AG09309 (cell line): Measurements from ENCODE around the gene ANKEF1.
"Not testable (repeated sequence)": the region's sequence is repeated elsewhere in the genome, so short reads cannot be mapped to it uniquely, and the experiment has no call there.

ENCODE experiments used
- DNase-seq: peaks from one replicate; pipeline ENCODE4 v3.0.0-alpha.2; 2010; ENCODE audit warnings: low read depth
- H3K4me3 ChIP-seq: 2 replicates; pipeline ENCODE4 v1.5.1; 2011; ENCODE audit warnings: mild to moderate bottlenecking, low read depth, low read length, moderate library complexity; ENCODE audit not compliant: control insufficient read depth
- TF ChIP-seq, protein P1 (sequence below): IDR thresholded peaks from 2 replicates; pipeline ENCODE4 v1.5.1; 2011; ENCODE audit warnings: mild to moderate bottlenecking, low read depth, low read length, inconsistent platforms; ENCODE audit not compliant: insufficient read depth, control insufficient read depth; ENCODE audit errors: missing control alignments

The ANKEF1 gene

DNA sequence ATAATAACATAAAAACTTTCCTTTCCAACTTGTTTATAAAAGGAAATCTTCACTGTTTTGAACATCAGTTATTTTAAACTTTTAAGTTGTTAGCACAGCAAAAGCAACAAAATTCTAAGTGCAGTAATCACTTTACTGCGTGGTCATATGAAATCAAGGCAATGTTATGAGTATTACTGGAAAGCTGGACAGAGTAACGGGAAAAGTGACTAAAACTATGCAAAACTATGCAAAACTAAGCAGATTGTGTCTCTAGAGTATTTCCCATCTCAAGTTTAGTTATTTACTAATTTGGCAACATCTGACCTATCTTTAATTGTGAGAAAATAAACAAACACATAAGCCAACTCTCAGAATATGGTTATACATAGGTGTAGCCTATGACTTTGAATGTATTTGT, 10.9 kb upstream of the ANKEF1 start:
- DNase-seq, result no peak
- no peak overlapping the region for H3K4me3 ChIP-seq
- TF ChIP-seq, protein P1, sequence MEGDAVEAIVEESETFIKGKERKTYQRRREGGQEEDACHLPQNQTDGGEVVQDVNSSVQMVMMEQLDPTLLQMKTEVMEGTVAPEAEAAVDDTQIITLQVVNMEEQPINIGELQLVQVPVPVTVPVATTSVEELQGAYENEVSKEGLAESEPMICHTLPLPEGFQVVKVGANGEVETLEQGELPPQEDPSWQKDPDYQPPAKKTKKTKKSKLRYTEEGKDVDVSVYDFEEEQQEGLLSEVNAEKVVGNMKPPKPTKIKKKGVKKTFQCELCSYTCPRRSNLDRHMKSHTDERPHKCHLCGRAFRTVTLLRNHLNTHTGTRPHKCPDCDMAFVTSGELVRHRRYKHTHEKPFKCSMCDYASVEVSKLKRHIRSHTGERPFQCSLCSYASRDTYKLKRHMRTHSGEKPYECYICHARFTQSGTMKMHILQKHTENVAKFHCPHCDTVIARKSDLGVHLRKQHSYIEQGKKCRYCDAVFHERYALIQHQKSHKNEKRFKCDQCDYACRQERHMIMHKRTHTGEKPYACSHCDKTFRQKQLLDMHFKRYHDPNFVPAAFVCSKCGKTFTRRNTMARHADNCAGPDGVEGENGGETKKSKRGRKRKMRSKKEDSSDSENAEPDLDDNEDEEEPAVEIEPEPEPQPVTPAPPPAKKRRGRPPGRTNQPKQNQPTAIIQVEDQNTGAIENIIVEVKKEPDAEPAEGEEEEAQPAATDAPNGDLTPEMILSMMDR, result no peak

DNA sequence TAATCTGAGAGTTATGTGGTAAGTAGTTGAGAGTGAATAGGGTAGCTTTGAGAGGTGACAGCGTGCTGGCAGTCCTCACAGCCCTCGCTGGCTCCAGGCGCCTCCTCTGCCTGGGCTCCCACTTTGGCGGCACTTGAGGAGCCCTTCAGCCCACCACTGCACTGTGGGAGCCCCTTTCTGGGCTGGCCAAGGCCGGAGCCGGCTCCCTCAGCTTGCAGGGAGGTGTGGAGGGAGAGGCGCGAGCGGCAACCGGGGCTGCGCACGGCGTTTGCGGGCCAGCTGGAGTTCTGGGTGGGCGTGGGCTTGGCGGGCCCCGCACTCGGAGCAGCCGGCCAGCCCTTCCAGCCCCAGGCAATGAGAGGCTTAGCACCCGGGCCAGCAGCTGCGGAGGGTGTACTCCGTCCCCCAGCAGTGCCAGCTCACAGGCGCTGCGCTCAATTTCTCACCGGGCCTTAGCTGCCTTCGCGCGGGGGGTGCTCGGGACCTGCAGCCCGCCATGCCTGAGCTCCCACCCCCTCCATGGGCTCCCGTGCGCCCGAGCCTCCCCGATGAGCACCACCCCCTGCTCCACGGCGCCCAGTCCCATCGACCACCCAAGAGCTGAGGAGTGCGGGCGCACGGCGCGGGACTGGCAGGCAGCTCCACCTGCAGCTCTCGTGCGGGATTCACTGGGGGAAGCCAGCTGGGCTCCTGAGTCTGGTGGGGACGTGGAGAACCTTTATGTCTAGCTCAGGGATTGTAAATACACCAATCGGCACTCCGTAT, 3.2 kb upstream of the ANKEF1 start:
- DNase-seq, H3K4me3 ChIP-seq: not testable (repeated sequence)

DNA sequence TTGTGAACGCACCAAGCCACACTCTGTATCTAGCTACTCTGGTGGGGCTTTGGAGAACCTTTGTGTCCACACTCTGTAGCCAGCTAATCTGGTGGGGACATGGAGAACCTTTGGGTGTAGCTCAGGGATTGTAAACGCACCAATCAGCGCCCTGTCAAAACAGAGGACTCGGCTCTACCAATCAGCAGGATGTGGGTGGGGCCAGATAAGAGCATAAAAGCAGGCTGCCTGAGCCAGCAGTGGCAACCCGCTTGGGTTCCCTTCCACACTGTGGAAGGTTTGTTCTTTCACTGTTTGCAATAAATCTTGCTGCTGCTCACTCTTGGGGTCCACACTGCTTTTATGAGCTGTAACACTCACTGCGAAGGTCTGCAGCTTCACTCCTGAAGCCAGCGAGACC, 2.5 kb upstream of the ANKEF1 start:
- not testable (repeated sequence) for H3K4me3 ChIP-seq

DNA sequence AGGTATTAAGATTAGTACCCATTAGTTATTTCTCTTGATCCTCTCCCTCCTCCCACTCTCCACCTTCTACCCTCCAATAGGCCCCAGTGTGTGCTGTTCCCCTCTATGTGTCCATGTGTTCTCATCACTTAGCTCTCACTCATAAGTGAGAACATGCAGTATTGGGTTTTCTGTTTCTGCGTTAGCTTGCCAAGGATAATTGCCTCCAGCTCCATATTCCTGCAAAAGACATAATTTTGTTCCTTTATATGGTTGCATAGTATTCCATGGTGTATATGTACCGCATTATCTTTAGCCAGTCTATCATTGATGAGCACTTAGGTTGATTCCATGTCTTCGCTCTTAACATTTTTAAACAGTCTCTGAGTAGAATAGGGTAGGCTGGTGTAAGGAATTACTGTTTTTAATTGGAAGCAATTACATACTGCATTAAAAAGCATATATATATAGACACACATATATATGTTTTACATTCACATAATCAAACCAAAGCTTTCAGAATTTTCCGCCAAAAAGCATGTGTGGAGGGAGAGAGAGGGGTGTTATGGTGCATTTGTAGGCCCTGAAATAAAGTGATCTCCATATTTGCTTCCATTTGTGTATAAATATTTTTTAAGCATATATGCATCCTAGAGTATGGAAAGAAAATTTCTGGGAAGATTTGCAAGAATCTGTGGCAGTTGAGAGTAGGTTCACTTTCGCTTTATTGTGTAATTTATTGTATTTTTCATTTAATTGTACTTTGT, 709 bp upstream of the ANKEF1 start:
- no peak for DNase-seq
- TF ChIP-seq, protein P1, result no peak
- no peak overlapping the region for H3K4me3 ChIP-seq

More for the DNA sequence above, 2.5 kb upstream of the ANKEF1 start:
- DNase-seq, result not testable (repeated sequence)

DNA sequence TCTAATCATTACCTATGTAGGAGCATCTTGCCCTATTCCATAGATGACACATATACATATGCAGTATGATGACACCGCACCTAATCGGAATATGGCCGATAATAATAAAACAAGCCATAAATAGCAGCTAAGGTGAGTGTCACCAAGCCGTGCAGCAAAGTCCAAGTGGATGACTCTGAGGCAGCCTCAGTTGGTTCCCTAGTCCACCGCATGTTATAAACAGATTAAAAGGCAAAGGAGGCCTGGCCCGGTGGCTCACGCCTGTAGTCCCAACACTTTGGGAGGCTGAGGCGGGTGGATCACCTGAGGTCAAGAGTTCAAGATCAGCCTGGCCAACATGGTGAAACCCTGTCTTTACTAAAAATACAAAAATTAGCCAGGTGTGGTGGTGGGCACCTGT, 1.5 kb downstream of the ANKEF1 start:
- DNase-seq, H3K4me3 ChIP-seq: not testable (repeated sequence)

DNA sequence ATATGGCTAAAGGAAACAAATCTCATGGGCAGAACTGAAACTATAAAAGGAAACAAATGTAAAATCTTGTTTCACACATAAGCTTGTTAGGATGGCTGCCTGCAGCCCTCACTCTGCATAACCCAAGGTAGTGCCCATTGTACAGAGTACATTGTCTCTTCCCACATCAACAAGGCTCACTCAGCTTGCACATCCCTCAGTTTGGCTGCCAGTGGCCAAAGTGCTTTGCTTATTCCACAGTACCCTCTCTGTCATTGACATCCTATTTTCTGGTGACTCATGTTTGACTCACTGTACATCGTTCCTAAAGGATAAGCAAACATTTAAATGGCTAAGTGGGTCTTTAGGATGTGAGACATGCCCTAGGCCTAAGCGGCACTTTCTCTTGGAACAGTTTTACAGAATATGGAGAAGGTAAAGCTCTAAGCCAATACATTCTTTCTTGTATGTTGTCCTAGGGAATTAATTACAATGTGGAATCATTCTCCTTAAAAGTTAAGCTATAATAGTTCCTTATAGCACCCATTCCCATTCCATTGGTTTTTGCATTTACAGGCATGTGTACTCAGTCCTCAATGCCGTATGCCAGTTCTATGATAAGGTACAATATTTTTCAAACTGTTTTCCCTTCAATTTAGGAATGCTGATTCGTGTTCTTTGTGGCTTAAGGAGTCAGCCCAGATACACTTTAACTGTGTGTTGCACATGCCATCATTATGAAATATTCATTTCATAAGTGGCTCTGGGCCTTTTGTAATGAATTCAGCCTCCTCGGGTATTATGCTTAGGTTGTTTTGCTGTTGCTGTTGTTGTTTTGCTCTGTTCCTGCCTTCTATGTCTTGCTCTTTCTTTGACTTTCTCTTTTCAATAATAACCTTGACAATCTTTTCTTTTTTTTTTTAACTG, 5.5 kb downstream of the ANKEF1 start:
- H3K4me3 ChIP-seq, result no peak overlapping the region
- TF ChIP-seq, protein P1, result no peak
- DNase-seq, result no peak

DNA sequence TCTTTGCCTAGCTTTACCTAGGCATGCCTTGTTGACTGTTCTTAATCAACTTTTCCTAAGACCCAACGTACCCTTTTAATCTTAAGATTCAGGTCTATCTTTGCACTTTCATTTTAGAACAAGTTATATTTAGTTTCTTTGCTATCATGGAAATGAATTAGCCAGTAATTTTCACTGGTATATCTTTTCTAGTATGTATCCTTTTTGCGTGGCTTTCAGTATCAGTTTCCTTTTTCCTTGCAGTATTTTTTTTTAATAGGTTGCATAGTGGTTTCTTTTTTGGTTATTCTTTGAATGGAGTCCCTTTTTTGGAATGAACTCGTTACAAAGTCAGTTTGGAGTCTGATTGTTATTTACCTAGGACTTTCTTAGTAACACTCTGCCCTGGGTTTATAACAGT, 7.3 kb downstream of the ANKEF1 start:
- TF ChIP-seq, protein P1, result no peak
- DNase-seq, result no peak
- H3K4me3 ChIP-seq, result no peak overlapping the region

DNA sequence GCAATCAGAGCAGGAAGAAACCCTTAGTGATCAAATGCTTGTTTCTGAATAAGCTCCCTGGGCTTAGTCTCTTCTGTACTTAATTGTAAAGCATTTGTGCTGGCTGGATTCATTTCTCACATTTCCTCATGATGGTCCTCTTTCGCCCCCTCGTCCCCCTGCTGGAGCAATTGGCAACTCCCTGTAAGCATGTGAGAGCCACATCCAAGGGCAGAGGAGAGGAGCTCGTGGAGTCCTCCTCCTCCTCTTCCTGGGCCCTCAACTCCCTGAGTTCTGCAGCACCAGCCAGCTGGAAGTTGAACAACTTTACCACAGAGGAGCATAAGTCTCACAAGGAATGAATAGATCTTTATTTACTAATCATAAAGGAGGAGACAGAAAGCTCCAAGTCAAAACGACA, 12.6 kb downstream of the ANKEF1 start:
- H3K4me3 ChIP-seq, result no peak overlapping the region
- TF ChIP-seq, protein P1, result no peak
- DNase-seq, result no peak
